Measurements from ENCODE around the gene DOCK6.

DNA sequence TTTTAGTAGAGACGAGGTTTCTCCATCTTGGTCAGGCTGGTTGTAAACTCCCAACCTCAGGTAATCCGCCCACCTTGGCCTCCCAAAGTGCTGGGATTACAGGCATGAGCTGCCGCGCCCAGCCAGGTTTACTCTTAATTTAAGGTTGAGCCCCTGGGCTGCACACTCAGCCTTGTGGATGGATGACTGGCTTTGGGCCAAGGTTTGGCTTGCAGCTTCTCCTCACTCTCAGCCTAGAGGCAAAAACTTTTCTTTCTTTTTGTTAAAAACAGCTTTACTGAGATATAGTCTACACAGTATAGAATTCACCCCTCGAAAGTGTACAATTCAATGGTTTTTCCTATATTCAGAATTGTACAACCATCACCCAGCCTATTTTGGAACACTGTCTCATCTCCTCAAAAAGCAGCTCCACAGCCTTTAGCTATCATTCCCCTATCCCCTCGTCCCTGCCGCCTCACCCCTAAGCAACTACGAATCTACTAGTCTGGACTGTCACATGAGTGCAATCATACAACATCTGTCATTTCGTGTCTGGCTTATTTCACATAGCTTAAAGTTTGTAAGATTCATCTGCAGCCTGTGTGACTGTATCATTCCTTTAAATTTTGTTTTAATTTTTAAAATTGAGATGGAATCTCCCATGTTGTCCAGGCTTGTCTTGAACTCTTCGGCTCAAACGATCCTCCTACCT lies 19.2 kb upstream of the DOCK6 start:
- TF ChIP-seq, protein P1, sequence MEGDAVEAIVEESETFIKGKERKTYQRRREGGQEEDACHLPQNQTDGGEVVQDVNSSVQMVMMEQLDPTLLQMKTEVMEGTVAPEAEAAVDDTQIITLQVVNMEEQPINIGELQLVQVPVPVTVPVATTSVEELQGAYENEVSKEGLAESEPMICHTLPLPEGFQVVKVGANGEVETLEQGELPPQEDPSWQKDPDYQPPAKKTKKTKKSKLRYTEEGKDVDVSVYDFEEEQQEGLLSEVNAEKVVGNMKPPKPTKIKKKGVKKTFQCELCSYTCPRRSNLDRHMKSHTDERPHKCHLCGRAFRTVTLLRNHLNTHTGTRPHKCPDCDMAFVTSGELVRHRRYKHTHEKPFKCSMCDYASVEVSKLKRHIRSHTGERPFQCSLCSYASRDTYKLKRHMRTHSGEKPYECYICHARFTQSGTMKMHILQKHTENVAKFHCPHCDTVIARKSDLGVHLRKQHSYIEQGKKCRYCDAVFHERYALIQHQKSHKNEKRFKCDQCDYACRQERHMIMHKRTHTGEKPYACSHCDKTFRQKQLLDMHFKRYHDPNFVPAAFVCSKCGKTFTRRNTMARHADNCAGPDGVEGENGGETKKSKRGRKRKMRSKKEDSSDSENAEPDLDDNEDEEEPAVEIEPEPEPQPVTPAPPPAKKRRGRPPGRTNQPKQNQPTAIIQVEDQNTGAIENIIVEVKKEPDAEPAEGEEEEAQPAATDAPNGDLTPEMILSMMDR (conservative IDR thresholded peaks at IDR 0.05; ENCODE audit: low read length), result no peak
- TF ChIP-seq EZH2phosphoT487 (IDR thresholded peaks at IDR 0.05; ENCODE audit: borderline replicate concordance, low read depth, low read length), result no peak
